ENCODE results near the gene G3BP1. TPM values are rescaled to one million over a fixed set of nuclear protein-coding genes. Genes with fewer than 3 reads are reported as not detected.

The G3BP1 gene
- polyA plus RNA-seq, 3 donors: 10.6 to 60.6 (median 58.8) TPM

- Histone ChIP-seq H3K79me2 (ENCODE audit: insufficient read depth, low read length) (no peaks in the 10 kb centered on the region), H3K4me3 (replicated peaks in 1 of 3; ENCODE audit: low read depth in 2 of 3, low read length in 3 of 3) (no peak overlapping the region), H3K4me1 (ENCODE audit: control insufficient read depth in 1 of 2, insufficient read depth in 2 of 2, low read length in 2 of 2) (no peaks in the 10 kb centered on the region), H3K4me2 (replicated peaks; ENCODE audit: extremely low read depth, low read length, poor library complexity, severe bottlenecking) (no peak overlapping the region), H3K9ac (ENCODE audit: insufficient read depth, low read length, poor library complexity, severe bottlenecking) (no peak overlapping the region), H3K27ac (ENCODE audit: low read depth in 1 of 2, low read length in 2 of 2) (no peak overlapping the region), H3K27me3 (ENCODE audit: control insufficient read depth in 2 of 2, insufficient read depth in 2 of 2, low read length in 2 of 2) (no peaks in the 10 kb centered on the region), H3K9me3 (replicated peaks in 1 of 2; ENCODE audit: control insufficient read depth in 1 of 2, insufficient read depth in 1 of 2, low read length in 2 of 2) (no peaks in the 10 kb centered on the region), H2AFZ (ENCODE audit: insufficient read depth, low read depth, low read length, poor library complexity, severe bottlenecking) (no peak overlapping the region), H3K36me3 (replicated peaks in 1 of 2; ENCODE audit: control insufficient read depth in 1 of 2, insufficient read depth in 2 of 2, low read length in 2 of 2) (peaks cover 36 to 85% of the 10 kb centered on the region in 2 donors), H4K20me1 (ENCODE audit: insufficient read depth, low read length) (no peaks in the 10 kb centered on the region)
- H3K27ac Mint-ChIP-seq: no peak overlapping the region
- DNase-seq: no peak
- H3K36me3 Mint-ChIP-seq: peaks cover 50 to 68% of the 10 kb centered on the region in 2 donors
- no peaks in the 10 kb centered on the region for H3K9me3 Mint-ChIP-seq
- no peak for TF ChIP-seq CTCF (IDR thresholded peaks at IDR 0.05)
- WGBS (ENCODE audit: insufficient coverage): no CpG with 5 or more reads among the region's 5 CpGs
- H3K4me3 Mint-ChIP-seq: no peak overlapping the region
- peaks cover 0 to 2% (median 0%) of the 10 kb centered on the region in 3 donors for H3K27me3 Mint-ChIP-seq (ENCODE audit: low read depth in 3 of 3)
- H3K4me1 Mint-ChIP-seq: no peaks in the 10 kb centered on the region
- intact Hi-C loops (cut with micrococcal nuclease): no loop called here
Measured at GRCh38 chr5:151811593-151812321, 40.0 kb downstream of the G3BP1 start.

- no peak overlapping the region for H3K4me2 ChIP-seq (replicated peaks; ENCODE audit: extremely low read depth, low read length, poor library complexity, severe bottlenecking)
- Mint-ChIP-seq H3K27ac (no peak overlapping the region), H3K9me3 (no peaks in the 10 kb centered on the region), H3K4me1 (no peaks in the 10 kb centered on the region), H3K4me3 (no peak overlapping the region), H3K27me3 (ENCODE audit: low read depth in 3 of 3) (peaks cover 0 to 2% (median 0%) of the 10 kb centered on the region in 3 donors), H3K36me3 (peaks cover 47 to 57% of the 10 kb centered on the region in 2 donors)
- no peak for TF ChIP-seq CTCF (IDR thresholded peaks at IDR 0.05)
- WGBS (ENCODE audit: insufficient coverage): 100% methylated on average over 1 of the region's 2 CpGs
- no peak overlapping the region for H2AFZ ChIP-seq (ENCODE audit: insufficient read depth, low read depth, low read length, poor library complexity, severe bottlenecking)
- no peaks in the 10 kb centered on the region for H3K4me1 ChIP-seq (ENCODE audit: control insufficient read depth in 1 of 2, insufficient read depth in 2 of 2, low read length in 2 of 2)
- no peaks in the 10 kb centered on the region for H3K27me3 ChIP-seq (ENCODE audit: control insufficient read depth in 2 of 2, insufficient read depth in 2 of 2, low read length in 2 of 2)
- H3K79me2 ChIP-seq (ENCODE audit: insufficient read depth, low read length): no peaks in the 10 kb centered on the region
- H3K9ac ChIP-seq (ENCODE audit: insufficient read depth, low read length, poor library complexity, severe bottlenecking): no peak overlapping the region
- no peaks in the 10 kb centered on the region for H3K9me3 ChIP-seq (replicated peaks in 1 of 2; ENCODE audit: control insufficient read depth in 1 of 2, insufficient read depth in 1 of 2, low read length in 2 of 2)
- intact Hi-C loops (cut with micrococcal nuclease): no loop called here
- no peak for DNase-seq
- no peaks in the 10 kb centered on the region for H4K20me1 ChIP-seq (ENCODE audit: insufficient read depth, low read length)
- no peak overlapping the region for H3K27ac ChIP-seq (ENCODE audit: low read depth in 1 of 2, low read length in 2 of 2)
- H3K36me3 ChIP-seq (replicated peaks in 1 of 2; ENCODE audit: control insufficient read depth in 1 of 2, insufficient read depth in 2 of 2, low read length in 2 of 2): peaks cover 31 to 76% of the 10 kb centered on the region in 2 donors
- no peak overlapping the region for H3K4me3 ChIP-seq (replicated peaks in 1 of 3; ENCODE audit: low read depth in 2 of 3, low read length in 3 of 3)
Measured at GRCh38 chr5:151812757-151813309, 41.1 kb downstream of the G3BP1 start.

Data from CD14-positive monocyte (primary cell).